SK-N-MC (cell line): ENCODE results near the gene NUP214.
"Not testable (repeated sequence)": the region's sequence is repeated elsewhere in the genome, so short reads cannot be mapped to it uniquely, and the experiment has no call there.

Source experiments
- DNase-seq: peaks from one replicate; pipeline ENCODE4 v3.0.0-alpha.2; 2011; ENCODE audit warnings: low read depth, low spot score
- H3K27ac ChIP-seq: fragments of 200-600 bp; sonication (generic); 2 replicates; pipeline ENCODE4 v1.5.1; 2016; ENCODE audit warnings: mixed run types
- H3K36me3 ChIP-seq: fragments of 200-600 bp; sonication (generic); 2 replicates; pipeline ENCODE4 v1.6.1; 2017; ENCODE audit warnings: antibody characterized with exemption, low read length, mixed read lengths; ENCODE audit not compliant: insufficient read depth
- H3K4me3 ChIP-seq: fragments of 200-600 bp; sonication (generic); 2 replicates; pipeline ENCODE4 v1.5.1; 2016
- H3K9ac ChIP-seq: fragments of 200-600 bp; sonication (generic); 2 replicates; pipeline ENCODE4 v1.8.0; 2017; ENCODE audit warnings: mixed run types, mixed read lengths; ENCODE audit not compliant: insufficient read length
- H3K9me3 ChIP-seq: fragments of 200-600 bp; sonication (generic); 2 replicates; pipeline ENCODE4 v1.6.1; 2017; ENCODE audit warnings: low read depth, mild to moderate bottlenecking, antibody characterized with exemption, low read length, moderate library complexity, mixed read lengths
- EZH2 ChIP-seq: fragments of 200-600 bp; sonication (generic); IDR thresholded peaks from one replicate; pipeline ENCODE4 v1.6.1; 2017; ENCODE audit warnings: antibody characterized with exemption
- FOXP2 ChIP-seq: optimal IDR thresholded peaks from 2 replicates; pipeline ENCODE3; 2011; ENCODE audit warnings: mild to moderate bottlenecking, moderate library complexity; ENCODE audit not compliant: insufficient read depth; ENCODE audit errors: extremely low read length, control extremely low read depth
- POLR2AphosphoS5 ChIP-seq: IDR thresholded peaks from 2 replicates; pipeline ENCODE4 v1.6.1; 2012; ENCODE audit warnings: mild to moderate bottlenecking, low read depth, low read length, borderline replicate concordance

Gene NUP214

GRCh38 chr9:131236161-131236560, 110.8 kb downstream of the NUP214 start:
- TF ChIP-seq EZH2: no peak
- TF ChIP-seq FOXP2: no peak
- no peak for TF ChIP-seq POLR2AphosphoS5
- H3K9ac ChIP-seq: no peak overlapping the region
- H3K27ac ChIP-seq: no peak overlapping the region
- H3K4me3 ChIP-seq: no peak overlapping the region
- DNase-seq: no peak
- H3K36me3 ChIP-seq: peaks cover 20% of the 10 kb centered on the region
- H3K9me3 ChIP-seq: no peaks in the 10 kb centered on the region

- H3K36me3 ChIP-seq: peaks cover 15% of the 10 kb centered on the region
- H3K27ac ChIP-seq: no peak overlapping the region
- no peak for DNase-seq
- H3K4me3 ChIP-seq: no peak overlapping the region
- no peak overlapping the region for H3K9ac ChIP-seq
- no peaks in the 10 kb centered on the region for H3K9me3 ChIP-seq
- TF ChIP-seq EZH2 (no peak), FOXP2 (no peak), POLR2AphosphoS5 (no peak)
These were observed 111.4 kb downstream of the NUP214 start for GRCh38 chr9:131236761-131237160.

- Histone ChIP-seq H3K9me3 (no peaks in the 10 kb centered on the region), H3K36me3 (peaks cover 10% of the 10 kb centered on the region; the same call in 1 of the 2 replicates), H3K4me3 (no peak overlapping the region), H3K9ac (no peak overlapping the region), H3K27ac (no peak overlapping the region)
- TF ChIP-seq POLR2AphosphoS5 (no peak), FOXP2 (no peak), EZH2 (no peak)
- DNase-seq: no peak
These were observed 111.9 kb downstream of the NUP214 start for GRCh38 chr9:131237291-131237690.

- Histone ChIP-seq H3K4me3 (no peak overlapping the region), H3K27ac (peak overlapping the region; percentile 75; the same call in 1 of the 2 replicates), H3K36me3 (peaks cover 9% of the 10 kb centered on the region; the same call in 1 of the 2 replicates), H3K9ac (no peak overlapping the region), H3K9me3 (no peaks in the 10 kb centered on the region)
- no peak for TF ChIP-seq FOXP2
- no peak for TF ChIP-seq EZH2
- TF ChIP-seq POLR2AphosphoS5: no peak
- no peak for DNase-seq
These were observed 112.6 kb downstream of the NUP214 start for GRCh38 chr9:131237931-131238401.

- Histone ChIP-seq H3K27ac (peak overlapping the region; percentile 75; the same call in 1 of the 2 replicates), H3K9ac (no peak overlapping the region)
These were observed 113.1 kb downstream of the NUP214 start for GRCh38 chr9:131238402-131239021.

GRCh38 chr9:131239161-131239975, 114.0 kb downstream of the NUP214 start:
- Histone ChIP-seq H3K36me3 (no peaks in the 10 kb centered on the region), H3K27ac (no peak overlapping the region), H3K4me3 (no peak overlapping the region), H3K9me3 (no peaks in the 10 kb centered on the region), H3K9ac (no peak overlapping the region)
- DNase-seq: no peak
- TF ChIP-seq FOXP2 (no peak), EZH2 (no peak), POLR2AphosphoS5 (no peak)

More at GRCh38 chr9:131238402-131239021, 113.1 kb downstream of the NUP214 start:
- Histone ChIP-seq H3K9me3 (no peaks in the 10 kb centered on the region), H3K4me3 (no peak overlapping the region), H3K36me3 (peaks cover 7% of the 10 kb centered on the region; the same call in 1 of the 2 replicates)
- TF ChIP-seq POLR2AphosphoS5 (no peak), EZH2 (no peak), FOXP2 (no peak)
- DNase-seq: no peak

- Histone ChIP-seq H3K9me3 (no peaks in the 10 kb centered on the region), H3K36me3 (no peaks in the 10 kb centered on the region), H3K27ac (no peak overlapping the region), H3K9ac (peak overlapping the region; percentile 4), H3K4me3 (no peak overlapping the region)
- TF ChIP-seq EZH2 (no peak), POLR2AphosphoS5 (no peak), FOXP2 (no peak)
- DNase-seq: no peak
These were observed 114.9 kb downstream of the NUP214 start for GRCh38 chr9:131240047-131240921.

- H3K9ac ChIP-seq, H3K27ac ChIP-seq, H3K9me3 ChIP-seq, H3K4me3 ChIP-seq, H3K36me3 ChIP-seq, DNase-seq: not testable (repeated sequence)
These were observed 118.9 kb downstream of the NUP214 start for GRCh38 chr9:131244331-131244730.
